ENCODE measurements around the gene MKX. TPM values are rescaled to one million over a fixed set of nuclear protein-coding genes. Genes with fewer than 3 reads are reported as not detected.
A peak's percentile ranks its signal among the peaks of the same experiment; 100 is the strongest.

The MKX gene
- polyA plus RNA-seq, 6 donors from 2014 or later, result not detected

DNA sequence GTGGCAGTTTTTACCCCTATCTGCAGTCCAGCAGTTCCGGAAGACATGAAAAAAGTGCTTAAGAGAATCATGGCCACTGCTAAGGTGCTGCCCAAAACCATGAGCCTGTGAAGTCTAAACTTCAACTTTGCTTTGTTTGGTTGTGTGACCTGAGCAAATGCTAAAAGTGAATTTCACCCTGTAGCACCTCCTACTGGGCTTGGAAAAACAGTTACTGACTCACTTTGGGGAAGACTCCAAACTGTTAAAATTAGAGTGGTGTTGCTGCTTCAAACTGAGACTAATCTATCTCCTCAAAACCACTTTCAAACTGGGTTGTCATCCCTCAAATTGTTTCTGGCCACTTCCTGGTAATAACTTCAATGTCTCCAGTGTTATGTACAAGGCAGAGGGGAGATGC is 21.3 kb downstream of the MKX start:
- Mint-ChIP-seq H3K27ac (no peak overlapping the region), H3K9me3 (peaks cover 0 to 2% (median 0%) of the 10 kb centered on the region in 7 donors), H3K4me3 (no peak overlapping the region), H3K27me3 (peaks cover 16 to 34% (median 22%) of the 10 kb centered on the region in 3 donors), H3K36me3 (no peaks in the 10 kb centered on the region), H3K4me1 (no peaks in the 10 kb centered on the region)
- no peak for ATAC-seq (ENCODE audit: low read depth in 2 of 2)
- DNase-seq, result no peak

DNA sequence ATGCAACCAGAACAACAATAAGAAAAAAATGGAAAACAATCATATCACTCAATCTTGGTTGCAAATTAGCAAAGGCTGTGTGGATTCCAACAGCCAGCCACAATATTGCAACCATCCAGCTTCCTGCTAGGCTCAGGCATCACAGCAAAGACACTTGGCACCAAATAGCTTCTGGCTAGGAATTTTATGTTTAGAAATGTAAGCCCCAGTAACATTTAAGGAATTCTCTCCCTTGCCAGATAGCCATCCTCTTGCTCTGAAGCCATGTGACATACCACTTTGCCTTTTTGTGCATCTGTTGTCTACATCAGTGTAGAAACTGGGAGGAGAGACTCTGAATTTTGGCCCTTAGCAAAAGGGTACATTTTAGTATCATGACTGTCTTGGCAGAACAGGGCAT is 22.2 kb downstream of the MKX start:
- Mint-ChIP-seq H3K36me3 (no peaks in the 10 kb centered on the region), H3K9me3 (peaks cover 0 to 2% (median 0%) of the 10 kb centered on the region in 7 donors)

DNA sequence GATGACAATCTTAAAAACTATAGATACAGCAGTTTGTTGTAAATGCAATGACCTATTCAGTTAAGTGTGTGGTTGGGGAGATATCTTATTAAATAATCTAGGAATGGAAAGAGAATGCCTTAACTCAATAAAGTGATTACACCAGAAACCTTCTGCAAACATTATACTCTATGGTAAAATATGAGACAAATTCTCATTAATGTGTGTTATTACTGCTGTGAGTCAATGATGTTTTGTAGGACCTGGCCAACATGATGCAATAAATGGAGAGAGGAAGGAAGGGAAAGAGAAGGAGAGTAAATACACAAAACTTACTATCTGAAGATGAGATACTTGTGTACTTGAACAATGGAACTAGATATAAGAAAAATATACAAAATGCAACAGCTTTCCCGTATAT is 25.1 kb downstream of the MKX start:
- Mint-ChIP-seq H3K9me3 (peaks cover 0 to 2% (median 0%) of the 10 kb centered on the region in 7 donors), H3K4me3 (no peak overlapping the region), H3K4me1 (no peaks in the 10 kb centered on the region), H3K27ac (no peak overlapping the region), H3K27me3 (peaks cover 18 to 44% (median 38%) of the 10 kb centered on the region in 3 donors), H3K36me3 (no peaks in the 10 kb centered on the region)
- no peak for DNase-seq
- ATAC-seq (ENCODE audit: low read depth in 2 of 2), result no peak

More for the DNA sequence above, 22.2 kb downstream of the MKX start:
- no peak overlapping the region for H3K27ac Mint-ChIP-seq
- H3K4me1 Mint-ChIP-seq, result no peaks in the 10 kb centered on the region
- ATAC-seq (ENCODE audit: low read depth in 2 of 2) (no peak), DNase-seq (no peak)
- H3K4me3 Mint-ChIP-seq, result no peak overlapping the region
- H3K27me3 Mint-ChIP-seq, result peaks cover 14 to 32% (median 20%) of the 10 kb centered on the region in 3 donors

DNA sequence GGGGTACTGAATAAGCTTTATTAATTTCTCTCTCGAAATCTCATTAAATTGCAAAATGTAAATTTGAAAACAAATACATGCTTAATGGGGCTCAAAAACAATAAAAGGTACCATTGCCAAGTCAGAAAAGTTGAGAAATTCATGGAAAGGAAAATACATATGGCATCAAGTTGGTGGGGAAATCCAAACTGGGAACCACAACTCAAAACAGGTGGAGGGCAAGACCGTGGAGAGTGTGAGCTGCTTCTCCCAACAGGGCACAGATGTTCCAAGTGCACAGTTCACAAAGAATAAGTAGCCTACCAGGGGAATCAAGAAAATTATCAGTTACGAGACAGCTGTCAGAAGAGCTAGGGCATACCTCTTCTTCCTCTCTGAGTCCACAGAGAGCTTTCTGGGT is 26.6 kb downstream of the MKX start:
- Mint-ChIP-seq H3K9me3 (peaks cover 0 to 2% (median 0%) of the 10 kb centered on the region in 7 donors), H3K36me3 (no peaks in the 10 kb centered on the region), H3K4me3 (no peak overlapping the region), H3K4me1 (no peaks in the 10 kb centered on the region), H3K27ac (no peak overlapping the region), H3K27me3 (peaks cover 18 to 46% (median 44%) of the 10 kb centered on the region in 3 donors)
- ATAC-seq (ENCODE audit: low read depth in 2 of 2), result no peak
- DNase-seq, result no peak

DNA sequence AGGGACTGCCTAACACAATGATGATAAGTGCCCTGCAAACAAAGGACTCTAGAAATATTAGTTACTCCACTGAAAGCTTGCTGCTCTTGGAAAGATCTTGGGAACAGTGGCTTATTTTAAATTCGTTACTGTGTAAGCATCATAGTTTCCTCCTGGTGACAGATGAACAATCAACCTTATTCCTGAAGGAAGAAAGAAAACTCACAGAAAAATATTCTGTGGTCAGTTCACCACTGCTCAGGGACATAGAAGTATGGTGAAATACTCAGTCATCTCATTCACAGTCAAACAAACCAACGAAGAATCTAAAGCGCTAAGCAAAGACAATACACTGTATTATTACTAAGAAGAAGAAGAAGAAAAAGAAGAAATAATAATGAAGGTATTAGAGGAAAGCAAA is 27.8 kb downstream of the MKX start:
- Mint-ChIP-seq H3K9me3 (peaks cover 0 to 2% (median 0%) of the 10 kb centered on the region in 7 donors), H3K27ac (no peak overlapping the region), H3K36me3 (no peaks in the 10 kb centered on the region), H3K4me3 (no peak overlapping the region), H3K4me1 (no peaks in the 10 kb centered on the region), H3K27me3 (peaks cover 18 to 50% (median 40%) of the 10 kb centered on the region in 3 donors)
- ATAC-seq (ENCODE audit: low read depth in 2 of 2) (no peak), DNase-seq (no peak)

DNA sequence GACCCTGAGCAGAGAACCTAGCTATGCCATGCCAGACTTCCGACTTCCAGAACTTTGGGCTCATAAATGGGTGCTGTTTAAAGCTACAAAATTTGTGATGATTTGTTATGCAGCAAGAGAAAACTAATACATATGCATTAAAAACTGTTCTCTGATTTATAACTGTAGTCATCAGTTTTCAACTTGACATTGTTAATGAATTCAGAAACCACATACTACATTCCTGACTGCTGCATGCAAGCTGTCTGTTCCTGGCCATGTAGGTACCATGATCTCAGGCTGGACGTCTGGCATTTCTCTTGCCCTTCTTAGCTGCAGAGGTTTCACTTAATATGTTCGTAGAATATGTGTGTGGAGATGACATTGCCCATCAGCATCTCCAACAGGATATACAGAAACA is 28.4 kb downstream of the MKX start:
- no peak overlapping the region for H3K27ac Mint-ChIP-seq

DNA sequence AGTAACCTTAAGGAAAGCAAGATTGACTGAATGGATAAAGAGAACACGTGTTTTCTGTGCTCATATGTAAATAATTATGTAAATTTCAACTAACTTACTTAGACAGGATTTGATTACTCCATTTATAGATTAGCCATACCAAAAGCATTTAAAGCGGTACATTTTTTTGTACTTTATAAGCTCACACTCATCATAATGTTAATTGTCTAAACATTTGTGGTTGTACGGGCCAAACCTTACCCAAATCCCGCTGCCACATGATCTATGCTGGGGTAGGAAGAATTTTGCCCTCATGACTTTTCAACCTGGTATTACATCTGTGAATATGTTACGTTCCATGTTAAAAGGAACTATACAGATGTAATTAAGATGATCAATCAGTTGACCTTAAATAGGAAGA is 29.1 kb downstream of the MKX start:
- H3K4me3 Mint-ChIP-seq, result no peak overlapping the region
- H3K4me1 Mint-ChIP-seq, result no peaks in the 10 kb centered on the region
- H3K9me3 Mint-ChIP-seq, result peaks cover 0 to 2% (median 0%) of the 10 kb centered on the region in 7 donors
- no peak for DNase-seq
- H3K27ac Mint-ChIP-seq, result no peak overlapping the region
- peaks cover 23 to 63% (median 33%) of the 10 kb centered on the region in 3 donors for H3K27me3 Mint-ChIP-seq
- ATAC-seq (ENCODE audit: low read depth in 2 of 2), result no peak
- H3K36me3 Mint-ChIP-seq, result no peaks in the 10 kb centered on the region

More for the DNA sequence above, 28.4 kb downstream of the MKX start:
- H3K27me3 Mint-ChIP-seq, result peaks cover 21 to 56% (median 39%) of the 10 kb centered on the region in 3 donors
- ATAC-seq (ENCODE audit: low read depth in 2 of 2) (no peak), DNase-seq (no peak)
- no peaks in the 10 kb centered on the region for H3K4me1 Mint-ChIP-seq
- H3K9me3 Mint-ChIP-seq, result peaks cover 0 to 2% (median 0%) of the 10 kb centered on the region in 7 donors
- no peak overlapping the region for H3K4me3 Mint-ChIP-seq
- no peaks in the 10 kb centered on the region for H3K36me3 Mint-ChIP-seq

DNA sequence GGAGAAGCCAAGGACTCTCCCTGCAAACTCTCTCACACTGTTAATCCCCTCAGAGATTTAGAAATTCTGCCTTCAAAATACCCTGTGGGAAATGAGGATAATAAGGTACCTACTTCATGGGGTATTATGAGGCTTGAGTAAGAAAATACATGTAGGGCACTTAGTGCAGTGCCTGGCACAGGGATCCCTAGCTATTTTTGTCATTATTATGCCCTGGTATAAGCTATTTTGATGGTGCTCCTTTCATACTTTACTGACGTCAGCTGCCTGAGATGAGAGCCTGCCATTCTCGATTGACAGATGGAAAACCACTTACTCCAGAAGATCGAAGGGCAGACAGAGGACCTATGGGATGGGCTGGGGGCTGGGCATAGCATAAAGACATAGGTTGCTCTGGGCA is 30.1 kb downstream of the MKX start:
- peaks cover 20 to 60% (median 23%) of the 10 kb centered on the region in 3 donors for H3K27me3 Mint-ChIP-seq
- H3K4me1 Mint-ChIP-seq, result no peaks in the 10 kb centered on the region
- DNase-seq (no peak), ATAC-seq (ENCODE audit: low read depth in 2 of 2) (no peak)
- no peak overlapping the region for H3K4me3 Mint-ChIP-seq
- H3K36me3 Mint-ChIP-seq, result no peaks in the 10 kb centered on the region
- peaks cover 0 to under 1% (median 0%) of the 10 kb centered on the region in 7 donors for H3K9me3 Mint-ChIP-seq
- no peak overlapping the region for H3K27ac Mint-ChIP-seq

DNA sequence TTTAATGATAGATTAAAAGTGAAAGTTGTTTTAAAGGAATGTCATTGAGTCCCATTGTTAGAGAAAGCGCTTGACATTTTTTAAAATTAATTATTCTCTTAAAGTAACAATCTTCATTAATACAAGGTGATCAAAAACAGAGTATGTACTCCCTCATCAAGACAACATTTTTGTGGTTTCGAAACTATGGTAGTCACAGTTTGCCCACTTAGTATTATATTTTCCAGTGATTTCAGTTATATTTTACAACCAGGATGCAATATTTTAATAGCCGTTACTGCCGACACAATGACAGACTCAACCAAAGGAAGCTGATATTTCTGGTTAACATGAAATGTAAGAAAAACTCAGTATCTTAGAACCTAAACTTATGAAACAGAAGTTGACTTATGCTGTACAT is 31.3 kb downstream of the MKX start:
- H3K36me3 Mint-ChIP-seq, result no peaks in the 10 kb centered on the region
- H3K27ac Mint-ChIP-seq, result no peak overlapping the region
- ATAC-seq (ENCODE audit: low read depth in 2 of 2) (no peak), DNase-seq (no peak)
- H3K27me3 Mint-ChIP-seq, result peaks cover 17 to 56% (median 20%) of the 10 kb centered on the region in 3 donors
- H3K4me1 Mint-ChIP-seq, result no peaks in the 10 kb centered on the region
- H3K9me3 Mint-ChIP-seq, result no peaks in the 10 kb centered on the region
- no peak overlapping the region for H3K4me3 Mint-ChIP-seq

DNA sequence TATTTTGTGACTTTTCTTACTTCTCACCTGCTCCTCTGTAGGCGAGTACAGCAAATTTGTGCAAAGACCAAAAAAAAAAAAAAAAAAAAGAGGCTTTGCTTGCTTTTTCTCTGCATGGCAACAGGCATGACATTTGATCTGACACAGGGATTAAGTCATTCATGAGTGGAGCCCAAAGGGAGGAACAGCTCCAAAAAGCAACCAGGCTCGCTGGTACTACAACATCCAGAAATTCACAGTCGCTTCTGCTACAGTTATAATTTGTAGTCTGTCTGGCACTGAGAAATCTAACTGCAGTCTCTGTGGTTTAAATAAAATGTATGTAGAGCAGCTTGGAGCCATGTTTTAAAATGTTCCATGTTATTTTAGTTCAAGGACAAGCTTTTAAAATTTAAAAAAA is 31.7 kb downstream of the MKX start:
- Mint-ChIP-seq H3K9me3 (no peaks in the 10 kb centered on the region), H3K27me3 (peaks cover 13 to 52% (median 17%) of the 10 kb centered on the region in 3 donors), H3K4me3 (no peak overlapping the region)

DNA sequence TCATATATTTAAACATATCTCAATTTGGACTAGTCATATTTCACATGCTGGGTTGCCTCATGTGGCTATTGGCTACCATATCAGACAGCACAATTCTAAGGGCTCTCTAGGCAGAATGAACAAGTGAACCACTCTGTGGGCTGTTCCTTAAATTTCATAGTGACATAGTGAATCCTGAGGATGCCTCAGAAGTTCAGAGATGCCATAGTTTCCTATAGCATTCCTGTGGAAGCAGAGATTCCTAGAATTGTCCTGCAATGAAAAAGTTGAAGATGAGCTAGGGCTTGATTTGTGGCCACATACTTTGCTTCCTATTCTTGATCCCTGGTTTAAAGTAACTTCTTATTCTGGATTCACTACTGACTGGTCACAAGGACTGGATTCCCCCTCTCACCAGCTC is 35.6 kb downstream of the MKX start:
- H3K27me3 Mint-ChIP-seq, result peaks cover 0 to 22% (median 4%) of the 10 kb centered on the region in 3 donors
- no peak overlapping the region for H3K4me3 Mint-ChIP-seq
- peaks cover 0 to 3% (median 0%) of the 10 kb centered on the region in 7 donors for H3K9me3 Mint-ChIP-seq
- ATAC-seq (ENCODE audit: low read depth in 2 of 2) (no peak), DNase-seq (no peak)
- H3K27ac Mint-ChIP-seq, result no peak overlapping the region
- H3K4me1 Mint-ChIP-seq, result peaks cover 0 to 2% (median 0%) of the 10 kb centered on the region in 3 donors
- no peaks in the 10 kb centered on the region for H3K36me3 Mint-ChIP-seq

More for the DNA sequence above, 31.7 kb downstream of the MKX start:
- no peak overlapping the region for H3K27ac Mint-ChIP-seq
- H3K4me1 Mint-ChIP-seq, result no peaks in the 10 kb centered on the region
- H3K36me3 Mint-ChIP-seq, result no peaks in the 10 kb centered on the region
- no peak for ATAC-seq (ENCODE audit: low read depth in 2 of 2)
- DNase-seq, result no peak

DNA sequence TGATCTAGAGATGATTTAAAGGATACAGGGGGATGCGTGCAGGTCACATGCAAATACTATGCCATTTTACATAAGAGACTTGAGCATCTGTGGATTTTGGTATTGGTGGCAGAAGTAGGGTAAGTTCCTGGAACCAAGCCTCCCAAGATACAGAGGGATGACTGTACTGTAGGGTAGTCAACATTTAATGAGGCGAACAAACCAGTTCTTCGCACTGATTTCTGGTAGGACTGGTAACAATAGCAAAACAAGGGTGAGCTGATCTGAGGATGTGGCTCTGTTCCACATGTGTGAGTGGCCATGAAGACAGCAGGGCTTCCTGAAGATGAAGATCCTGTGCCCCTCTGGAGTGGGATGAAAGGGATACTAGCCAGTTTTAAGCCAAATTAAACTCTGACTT is 36.3 kb downstream of the MKX start:
- Mint-ChIP-seq H3K27ac (peak overlapping the region in 2 of 6 donors; percentile 23 to 44), H3K9me3 (peaks cover 0 to 3% (median 0%) of the 10 kb centered on the region in 7 donors), H3K4me3 (no peak overlapping the region), H3K36me3 (no peaks in the 10 kb centered on the region), H3K4me1 (peaks cover 0 to 2% (median 0%) of the 10 kb centered on the region in 3 donors), H3K27me3 (peaks cover 0 to 21% (median 4%) of the 10 kb centered on the region in 3 donors)
- ATAC-seq (ENCODE audit: low read depth in 2 of 2), result no peak
- DNase-seq, result no peak

DNA sequence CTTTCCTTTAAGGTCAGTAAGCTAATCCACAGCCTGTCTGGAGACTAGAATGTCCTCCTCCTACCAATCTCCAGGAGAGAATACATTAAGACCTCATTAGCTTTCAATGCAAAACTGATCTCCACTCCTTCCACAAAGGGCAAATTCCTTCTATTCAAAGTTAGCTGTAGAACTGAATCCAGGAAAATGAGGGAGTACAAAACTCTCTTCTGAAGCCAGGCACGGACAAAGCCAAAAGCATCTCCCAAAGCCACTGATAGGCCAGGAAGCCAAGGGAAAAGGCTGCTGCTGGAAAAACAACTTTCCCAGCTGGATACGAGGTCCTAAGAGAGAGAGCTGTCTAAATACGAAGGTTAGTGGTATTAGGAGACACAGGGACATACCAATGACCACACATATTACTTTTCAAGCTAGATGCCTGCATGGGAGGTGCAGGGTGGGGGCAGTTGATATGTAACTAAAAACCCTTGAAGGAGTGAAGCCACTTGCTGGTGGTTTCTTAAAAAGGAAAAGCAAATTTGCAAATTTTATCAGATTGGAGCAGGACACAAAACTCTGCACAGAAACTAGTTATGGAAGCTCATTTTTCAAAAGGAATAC is 43.6 kb downstream of the MKX start:
- Mint-ChIP-seq H3K27ac (no peak overlapping the region), H3K36me3 (no peaks in the 10 kb centered on the region), H3K27me3 (peaks cover 12% of the 10 kb centered on the region in 3 donors), H3K9me3 (peaks cover 0 to 3% (median 0%) of the 10 kb centered on the region in 7 donors), H3K4me1 (peaks cover 0 to 2% (median 0%) of the 10 kb centered on the region in 3 donors), H3K4me3 (no peak overlapping the region)
- ATAC-seq (ENCODE audit: low read depth in 2 of 2) (no peak), DNase-seq (no peak)

DNA sequence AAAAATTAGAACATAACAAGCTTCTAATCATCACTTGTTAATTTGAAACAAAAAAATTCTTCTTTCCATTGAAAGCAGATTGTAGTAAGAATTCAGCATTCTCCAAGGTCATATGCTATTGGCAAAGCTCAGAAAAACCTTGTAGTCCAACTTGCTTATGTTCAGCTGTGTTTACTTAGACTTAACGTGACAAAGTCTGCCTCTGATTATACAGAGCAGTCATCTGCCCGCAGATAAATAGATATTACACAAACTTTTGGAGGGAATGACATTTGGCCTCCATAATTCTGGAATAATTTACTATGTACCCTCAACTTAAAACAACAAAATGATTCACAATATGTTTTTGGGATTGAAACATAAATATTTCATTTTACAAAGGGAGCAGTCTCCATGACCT is 45.8 kb downstream of the MKX start:
- no peak for DNase-seq
- no peak for ATAC-seq (ENCODE audit: low read depth in 2 of 2)
- Mint-ChIP-seq H3K27me3 (peaks cover 12 to 27% (median 12%) of the 10 kb centered on the region in 3 donors), H3K4me3 (no peak overlapping the region), H3K36me3 (no peaks in the 10 kb centered on the region), H3K9me3 (no peaks in the 10 kb centered on the region), H3K27ac (no peak overlapping the region), H3K4me1 (no peaks in the 10 kb centered on the region)

All from naive B cell (primary cell).